Neutrophil (primary cell): Measurements from ENCODE around the gene SLC24A4.

Experiments
- H3K27ac ChIP-seq: fragments of 200-600 bp; sonication (generic); 2 replicates; pipeline ENCODE4 v1.5.1; 2016; ENCODE audit warnings: mild to moderate bottlenecking, moderate library complexity
- H3K27me3 ChIP-seq: fragments of 200-600 bp; sonication (generic); 2 replicates; pipeline ENCODE4 v1.6.0; 2016; ENCODE audit warnings: mild to moderate bottlenecking
- H3K36me3 ChIP-seq: fragments of 200-600 bp; sonication (generic); 2 replicates; pipeline ENCODE4 v1.5.1; 2017
- H3K4me1 ChIP-seq, 2 experiments: fragments of 200-600 bp in 1 of 2; sonication (generic) in 1 of 2; 1 replicate in 1 of 2; 2 replicates in 1 of 2; pipeline versions ENCODE4 v1.5.1 to v1.6.1; 2013 to 2016; ENCODE audit warnings: low read depth in 1 of 2, low read length in 1 of 2, mild to moderate bottlenecking in 1 of 2, moderate library complexity in 1 of 2; ENCODE audit not compliant: control insufficient read depth in 1 of 2, insufficient read depth in 1 of 2
- H3K4me3 ChIP-seq, 2 experiments: fragments of 200-600 bp in 1 of 2; sonication (generic) in 1 of 2; 1 replicate in 1 of 2; 2 replicates in 1 of 2; pipeline ENCODE4 v1.5.1; 2013 to 2016; ENCODE audit warnings: low read depth in 1 of 2, low read length in 1 of 2, mild to moderate bottlenecking in 1 of 2, moderate library complexity in 1 of 2
- H3K9me3 ChIP-seq: fragments of 200-600 bp; sonication (generic); 2 replicates; pipeline ENCODE4 v1.5.1; 2016
- CTCF ChIP-seq: fragments of 200-600 bp; sonication (generic); IDR thresholded peaks from 2 replicates; pipeline ENCODE4 v1.5.1; 2016; ENCODE audit warnings: antibody characterized with exemption

Gene SLC24A4

GRCh38 chr14:92443167-92443566 is 120.2 kb downstream of the SLC24A4 start:
- no peak overlapping the region for H3K4me3 ChIP-seq
- H3K9me3 ChIP-seq = no peaks in the 10 kb centered on the region
- H3K4me1 ChIP-seq = peaks cover 42 to 48% of the 10 kb centered on the region in 2 experiments
- no peak overlapping the region for H3K27ac ChIP-seq
- H3K36me3 ChIP-seq = no peaks in the 10 kb centered on the region
- no peak for TF ChIP-seq CTCF
- H3K27me3 ChIP-seq = no peaks in the 10 kb centered on the region

DNA sequence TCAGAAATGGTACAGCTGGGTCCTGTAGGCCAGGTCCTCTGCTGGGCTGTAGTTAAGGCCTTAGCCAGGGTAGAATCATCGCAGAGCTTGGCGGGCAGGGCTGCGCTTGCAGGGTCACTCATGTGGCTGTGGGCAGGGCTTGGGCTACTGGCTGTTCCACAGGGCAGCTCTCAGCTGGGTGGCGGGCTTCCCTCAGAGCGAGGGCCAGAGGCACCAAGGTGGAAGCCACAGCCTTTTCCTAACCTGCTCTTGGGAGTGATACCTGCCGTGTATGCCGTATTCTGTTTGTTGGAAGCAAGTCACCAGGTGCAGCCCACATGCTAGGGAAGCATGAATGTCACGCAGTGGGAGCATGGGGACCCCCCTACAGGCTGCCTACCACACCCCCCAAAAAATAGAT is 120.8 kb downstream of the SLC24A4 start:
- no peaks in the 10 kb centered on the region for H3K27me3 ChIP-seq
- TF ChIP-seq CTCF = no peak
- no peaks in the 10 kb centered on the region for H3K9me3 ChIP-seq
- H3K4me3 ChIP-seq = no peak overlapping the region
- H3K36me3 ChIP-seq = no peaks in the 10 kb centered on the region
- peaks cover 42 to 48% of the 10 kb centered on the region in 2 experiments for H3K4me1 ChIP-seq
- H3K27ac ChIP-seq = no peak overlapping the region

- no peaks in the 10 kb centered on the region for H3K27me3 ChIP-seq
- no peak for TF ChIP-seq CTCF
Measured at GRCh38 chr14:92446771-92447170, 123.8 kb downstream of the SLC24A4 start.

DNA sequence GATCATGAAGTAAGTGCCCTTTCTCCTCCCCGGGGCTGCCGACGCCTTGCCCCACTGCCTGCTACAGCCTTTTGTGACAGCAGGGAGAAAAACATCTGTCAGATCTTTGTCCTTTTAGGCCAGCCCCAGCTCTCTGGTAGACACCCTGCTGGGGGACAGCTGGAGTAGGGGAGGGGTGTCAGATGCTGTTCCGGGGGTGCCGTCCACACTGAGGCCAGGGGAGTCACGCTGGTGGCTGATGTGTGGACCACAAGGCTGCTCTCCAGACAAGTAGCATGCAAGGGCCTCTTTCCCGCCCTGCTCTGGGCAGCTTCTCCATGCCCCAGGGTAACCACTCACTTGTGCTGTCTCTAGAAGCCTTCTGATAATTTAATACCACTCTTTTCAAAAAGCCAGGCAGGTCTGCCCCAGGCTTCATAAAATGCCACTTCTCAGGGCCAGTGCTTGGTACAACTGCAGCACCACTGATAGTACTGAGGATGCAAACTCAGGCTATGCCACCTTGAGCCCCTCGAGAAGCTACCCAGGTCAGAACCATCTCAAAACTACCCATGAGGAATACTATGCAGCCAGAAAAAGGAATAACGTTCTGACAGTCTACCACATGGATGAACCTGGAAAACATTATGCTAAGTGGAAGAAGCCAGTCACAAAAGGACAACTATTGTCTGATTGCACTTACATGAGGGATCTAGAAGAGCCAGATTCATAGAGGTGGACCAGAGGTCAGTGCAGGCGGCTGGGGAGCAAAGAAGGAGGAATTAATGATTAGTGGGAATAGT is 124.6 kb downstream of the SLC24A4 start:
- H3K9me3 ChIP-seq = no peaks in the 10 kb centered on the region

More at GRCh38 chr14:92446771-92447170, 123.8 kb downstream of the SLC24A4 start:
- H3K36me3 ChIP-seq = no peaks in the 10 kb centered on the region
- H3K9me3 ChIP-seq = no peaks in the 10 kb centered on the region
- H3K4me1 ChIP-seq = peaks cover 23 to 27% of the 10 kb centered on the region in 2 experiments
- H3K4me3 ChIP-seq = no peak overlapping the region
- no peak overlapping the region for H3K27ac ChIP-seq

GRCh38 chr14:92448786-92449185 is 125.8 kb downstream of the SLC24A4 start:
- Histone ChIP-seq H3K36me3 (no peaks in the 10 kb centered on the region), H3K27ac (no peak overlapping the region), H3K4me1 (peaks cover 16% of the 10 kb centered on the region in 2 experiments), H3K27me3 (no peaks in the 10 kb centered on the region), H3K9me3 (no peaks in the 10 kb centered on the region), H3K4me3 (no peak overlapping the region)
- TF ChIP-seq CTCF = no peak

More for the DNA sequence above, 124.6 kb downstream of the SLC24A4 start:
- Histone ChIP-seq H3K4me3 (no peak overlapping the region), H3K36me3 (no peaks in the 10 kb centered on the region), H3K27ac (no peak overlapping the region), H3K4me1 (peaks cover 16 to 19% of the 10 kb centered on the region in 2 experiments), H3K27me3 (no peaks in the 10 kb centered on the region)
- TF ChIP-seq CTCF = no peak
